Central memory CD4-positive, alpha-beta T cell (primary cell): ENCODE measurements around the gene BPI.
"Not testable (repeated sequence)": the region's sequence is repeated elsewhere in the genome, so short reads cannot be mapped to it uniquely, and the experiment has no call there.

Experiments used
- DNase-seq: peaks from one replicate; pipeline ENCODE4 v3.0.0; 2022
- total RNA-seq, 3 experiments: gene quantifications; one replicate each; lab custom pipeline; 2026; lab: John Stamatoyannopoulos, UW

BPI gene
- 0 reads per million in 3 experiments for total RNA-seq

DNA sequence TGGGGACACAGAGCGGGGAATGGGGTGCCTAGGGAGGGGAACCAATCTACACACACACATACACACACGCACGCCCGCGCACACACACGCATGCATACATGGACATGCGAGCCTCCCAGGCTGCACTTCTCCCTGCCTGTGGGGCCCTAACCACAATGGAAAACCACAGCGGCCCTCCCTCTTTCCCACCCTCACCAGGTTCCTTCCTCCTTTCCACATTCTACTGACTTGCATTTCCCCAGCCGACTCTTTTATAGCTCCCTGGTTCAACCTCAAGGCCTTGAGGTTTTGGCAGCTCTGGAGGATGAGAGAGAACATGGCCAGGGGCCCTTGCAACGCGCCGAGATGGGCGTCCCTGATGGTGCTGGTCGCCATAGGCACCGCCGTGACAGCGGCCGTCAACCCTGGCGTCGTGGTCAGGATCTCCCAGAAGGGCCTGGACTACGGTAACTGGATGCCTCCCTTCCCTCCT is at the start of gene BPI:
BPI (plus strand) TSS at position 249 of the 472 bp plus-strand sequence; CDS start at position 317, 68 bp downstream.
- DNase-seq: no peak

DNA sequence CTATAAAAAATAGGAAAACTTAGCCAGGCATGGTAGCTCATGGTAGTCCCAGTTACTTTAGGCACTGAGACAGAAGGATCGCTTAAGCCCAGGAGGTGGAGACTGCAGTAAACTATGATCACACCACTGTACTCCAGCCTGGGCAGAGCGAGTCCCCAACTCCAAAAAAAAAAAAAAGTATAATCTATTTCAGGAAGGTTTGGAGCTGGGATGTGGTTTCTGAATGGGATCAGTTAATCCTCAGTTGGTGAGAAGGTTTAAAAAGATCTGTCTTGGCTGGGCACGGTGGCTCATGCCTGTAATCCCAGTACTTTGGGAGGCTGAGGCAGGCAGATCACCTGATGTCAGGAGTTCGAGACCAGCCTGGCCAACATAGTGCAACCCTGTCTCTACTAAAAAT is 49.3 kb upstream of the BPI start:
- DNase-seq: not testable (repeated sequence)

DNA sequence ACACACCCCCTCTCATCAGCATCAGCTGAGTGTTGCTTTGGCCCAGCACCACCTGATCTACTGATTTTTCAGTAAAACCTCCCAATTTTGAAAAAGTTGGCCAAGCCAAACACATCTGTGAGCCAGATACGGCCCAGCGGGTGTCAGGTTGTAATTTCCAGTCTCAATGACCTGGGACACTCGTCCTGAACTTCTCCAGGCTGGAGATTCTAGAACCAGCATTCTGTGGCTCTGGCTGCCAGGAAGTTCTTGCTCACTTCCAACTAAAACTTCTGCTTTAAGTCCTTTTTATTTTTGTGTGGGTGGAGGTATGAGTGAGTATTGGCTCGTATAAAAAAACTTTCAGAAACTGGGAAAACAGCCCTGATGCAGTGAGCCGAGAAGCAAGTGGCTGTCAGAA is 48.6 kb upstream of the BPI start:
- no peak for DNase-seq

DNA sequence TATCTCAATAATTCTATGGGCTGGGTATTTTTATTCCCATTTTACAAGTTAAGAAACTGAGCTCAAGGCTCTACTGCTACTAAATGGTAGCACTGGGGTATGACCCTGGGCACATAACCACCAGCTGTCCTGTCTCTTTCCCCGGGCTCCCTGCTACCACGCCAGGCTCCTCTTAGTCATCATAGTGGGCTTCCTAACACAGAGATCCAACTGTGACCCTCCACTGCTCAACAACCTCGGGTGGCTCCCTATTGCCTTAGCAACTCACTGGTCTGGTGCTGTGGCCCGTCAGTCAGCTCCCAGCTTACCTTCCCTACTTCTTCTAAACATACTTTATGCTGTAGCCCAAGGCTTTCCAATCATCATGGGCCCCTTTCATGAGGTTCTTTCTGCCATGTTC is 47.9 kb upstream of the BPI start:
- no peak for DNase-seq

DNA sequence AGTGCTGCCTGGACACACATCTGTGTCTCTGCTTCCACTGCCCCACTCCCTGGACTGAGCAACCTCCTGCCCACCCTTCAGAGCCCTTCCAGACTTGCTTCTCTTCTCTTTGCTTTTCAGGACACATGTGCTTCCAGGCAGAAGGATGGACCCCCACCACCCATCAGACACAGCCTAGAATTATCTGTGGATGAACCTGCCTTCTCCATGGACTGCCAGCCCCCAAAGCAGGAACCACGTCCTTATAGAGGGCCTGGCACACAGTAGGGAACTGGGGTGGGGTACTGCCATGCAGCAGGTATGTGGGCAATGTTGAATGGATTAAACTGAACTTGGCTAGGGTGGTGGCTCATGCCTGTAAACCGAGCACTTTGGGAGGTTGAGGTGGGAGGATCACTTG is 47.0 kb upstream of the BPI start:
- no peak for DNase-seq

DNA sequence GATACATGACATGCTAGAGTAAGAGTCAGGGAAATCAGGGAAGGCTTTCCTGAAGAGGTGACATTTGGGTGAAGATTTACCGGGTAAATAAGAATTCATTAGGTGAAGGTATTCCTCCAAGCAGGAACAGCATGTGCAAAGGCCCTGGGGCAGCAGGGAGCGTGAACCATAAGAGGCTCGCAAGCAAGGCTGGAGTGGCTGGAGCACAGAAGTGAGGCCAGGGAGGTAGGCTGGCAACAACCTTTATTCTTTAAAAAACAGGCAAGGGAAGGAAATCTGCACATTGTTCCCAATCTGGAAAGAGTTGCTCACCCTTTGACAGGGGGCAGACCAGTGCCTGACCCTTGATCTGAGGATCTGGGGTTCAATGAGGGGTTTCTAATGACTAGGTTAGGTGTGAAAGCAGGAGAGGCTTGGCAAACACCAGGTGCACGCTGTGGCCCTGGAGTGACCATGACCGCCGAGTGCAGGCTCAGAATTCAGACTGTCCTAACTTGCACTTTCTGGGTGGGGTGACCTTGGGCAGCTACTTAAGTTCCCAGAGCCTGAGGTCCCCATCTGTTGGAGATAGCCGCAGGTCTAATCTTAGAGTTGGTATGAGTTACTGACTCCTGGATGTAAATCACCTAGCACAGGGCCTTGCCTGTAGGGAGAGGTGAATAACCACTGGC is 45.3 kb upstream of the BPI start:
- no peak for DNase-seq

GRCh38 chr20:38260025-38260377 is 44.0 kb upstream of the BPI start:
- DNase-seq: no peak

DNA sequence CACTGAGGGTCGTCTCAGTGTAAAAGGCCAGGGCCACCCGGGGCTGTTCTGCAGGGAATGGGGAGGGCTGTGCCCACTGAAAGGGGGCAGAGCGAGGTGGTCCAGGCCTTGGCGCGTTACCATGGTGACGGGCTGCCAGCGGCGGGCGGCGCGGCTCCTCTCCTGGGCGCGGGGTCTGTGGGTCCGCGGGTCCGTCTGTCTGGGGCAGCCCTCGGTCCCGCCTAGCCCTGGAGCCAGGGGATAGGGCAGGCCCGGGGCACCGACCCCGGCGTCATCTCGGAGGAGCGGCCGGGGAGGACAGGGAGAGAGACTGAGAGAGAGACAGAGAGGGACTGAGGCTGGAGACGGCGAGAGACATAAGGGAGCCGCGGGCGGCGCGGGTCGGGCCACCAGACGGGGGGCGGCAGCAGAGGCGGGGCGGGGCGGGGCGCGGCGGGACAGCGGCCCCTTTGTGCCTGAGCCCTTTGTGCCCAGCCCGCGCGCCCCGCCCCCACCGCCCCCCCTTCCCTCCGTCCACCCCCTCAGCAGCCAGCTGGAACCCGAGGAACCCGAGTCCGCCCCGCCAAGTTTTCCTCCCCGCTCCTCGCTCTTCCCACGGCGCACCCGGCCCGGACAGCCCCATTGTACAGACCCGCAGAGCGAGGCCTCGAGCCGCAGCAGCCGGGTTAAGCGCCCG is 43.4 kb upstream of the BPI start, which contains the start of gene KIAA1755:
KIAA1755 (minus strand) TSS at position 358 of the 676 bp plus-strand sequence; CDS start at position 123, 235 bp downstream.
- DNase-seq: no peak

- no peak for DNase-seq
Measured at GRCh38 chr20:38261054-38261390, 42.9 kb upstream of the BPI start.

DNA sequence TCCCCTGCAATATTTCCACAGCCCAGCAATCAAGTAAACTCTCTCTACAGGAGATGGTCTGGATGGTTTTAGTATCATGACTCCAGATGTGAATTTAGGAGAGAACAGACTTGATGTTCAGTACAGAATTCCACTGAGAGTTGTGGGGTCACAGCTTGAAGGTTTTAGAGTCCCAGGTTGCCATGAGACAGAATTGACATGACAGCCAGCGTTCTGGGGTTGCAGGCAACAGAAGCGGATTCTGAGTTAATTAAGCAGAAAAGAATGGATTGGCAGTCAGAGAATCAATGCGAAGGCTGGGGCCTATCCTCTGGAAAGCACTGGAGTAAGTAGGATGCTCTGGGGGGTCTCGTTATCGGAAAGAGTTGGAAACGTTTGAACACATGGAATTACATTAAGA is 41.0 kb upstream of the BPI start:
- DNase-seq: no peak

DNA sequence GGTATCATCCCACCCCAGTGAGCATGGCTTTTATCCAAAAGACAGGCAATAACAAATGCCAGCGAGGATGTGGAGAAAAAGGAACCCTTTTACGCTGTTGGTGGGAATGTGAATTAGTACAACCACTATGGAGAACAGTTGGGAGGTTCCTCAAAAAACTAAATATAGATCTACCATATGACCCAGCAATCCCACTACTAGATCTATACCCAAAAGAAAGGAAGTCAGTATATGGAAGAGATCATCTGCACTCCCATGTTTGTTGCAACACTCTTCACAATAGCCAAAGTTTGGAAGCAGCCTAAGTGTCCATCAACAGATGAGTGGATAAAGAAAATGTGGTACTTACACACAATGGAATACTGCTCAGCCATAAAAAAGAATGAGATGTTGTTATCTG is 37.5 kb upstream of the BPI start:
- DNase-seq: no peak

DNA sequence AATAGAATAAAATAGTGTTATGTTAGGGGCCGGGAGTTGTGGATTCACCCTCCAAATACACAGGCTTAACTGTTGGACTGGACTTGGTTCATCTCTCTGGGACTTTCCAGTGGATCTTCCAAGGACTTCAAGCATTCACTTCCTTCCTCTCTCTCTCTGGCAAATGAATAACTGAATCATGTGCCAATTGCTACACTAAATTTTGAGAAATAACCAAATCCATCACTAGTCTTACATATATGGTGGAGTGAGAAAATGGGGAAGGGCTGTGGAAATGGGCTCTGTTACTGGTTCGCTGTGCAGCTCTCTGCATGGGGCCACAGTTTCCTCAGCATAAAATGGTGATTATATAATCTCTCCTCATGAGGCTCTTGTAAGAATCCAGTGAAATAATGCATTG is 36.7 kb upstream of the BPI start:
- DNase-seq: no peak

DNA sequence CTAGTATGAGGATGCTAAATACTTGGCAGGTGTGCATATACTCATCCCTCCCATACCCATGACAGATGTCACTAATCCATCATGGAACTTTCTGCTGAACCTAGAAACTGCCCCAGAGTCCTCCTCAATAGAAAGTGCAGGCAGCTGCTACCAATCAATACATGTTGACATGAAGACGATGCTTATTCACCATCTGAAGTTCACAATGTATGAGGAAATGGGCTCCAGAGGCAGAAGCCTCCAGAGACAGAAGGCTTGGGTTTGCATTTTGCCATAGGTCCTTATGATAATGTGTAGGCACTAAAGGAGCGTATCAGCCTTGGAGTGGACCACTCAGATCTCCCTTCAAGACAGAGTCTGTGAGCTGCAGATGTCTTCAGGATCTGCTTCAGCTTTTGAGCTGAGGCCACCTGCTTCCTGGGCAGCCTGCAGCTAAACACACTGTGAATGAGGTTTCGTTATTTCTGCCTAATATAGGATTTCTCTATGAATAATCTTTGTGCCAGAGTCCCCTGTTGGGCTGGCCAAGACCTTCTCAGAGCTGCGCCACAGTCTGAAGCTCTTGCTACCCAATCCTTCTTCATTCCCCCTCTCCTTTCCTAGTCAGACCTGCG is 35.9 kb upstream of the BPI start:
- DNase-seq: no peak

DNA sequence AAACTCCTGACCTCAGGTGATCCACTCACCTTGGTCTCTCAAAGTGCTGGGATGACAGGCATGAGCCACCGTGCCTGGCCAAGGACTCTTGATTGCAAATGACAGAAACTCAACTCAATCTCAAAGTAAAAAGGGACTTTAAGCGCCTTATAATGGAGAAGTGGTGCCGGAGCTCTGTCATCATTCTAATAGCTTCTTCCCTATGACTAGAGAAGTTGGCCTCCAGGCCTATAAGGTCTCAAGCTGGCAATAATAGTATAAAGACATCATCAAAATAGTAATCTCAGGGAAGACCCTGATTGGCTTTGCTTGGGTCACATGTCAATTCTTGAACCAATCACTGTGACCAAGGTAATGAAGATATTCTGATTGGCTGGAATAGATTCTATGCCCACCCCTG is 34.9 kb upstream of the BPI start:
- no peak for DNase-seq

DNA sequence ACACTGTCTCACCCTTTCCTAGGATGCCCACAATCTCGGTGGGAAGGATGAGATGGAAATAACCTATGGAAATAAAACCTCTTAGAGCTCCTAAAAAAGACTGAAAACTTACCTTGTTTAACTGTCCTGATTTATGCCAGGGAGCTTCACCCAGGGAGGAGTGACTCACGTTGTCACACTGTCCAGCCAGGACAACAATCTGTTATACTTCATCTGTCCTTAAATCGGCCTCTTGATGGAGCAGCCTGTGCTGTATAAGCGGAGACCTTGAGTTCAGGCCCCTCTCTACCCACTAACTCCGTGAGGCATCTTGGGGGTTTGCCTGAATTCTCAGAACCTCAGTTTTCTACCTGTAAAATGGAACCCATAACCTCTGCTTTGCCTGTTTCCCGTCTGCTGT is 34.2 kb upstream of the BPI start:
- no peak for DNase-seq

DNA sequence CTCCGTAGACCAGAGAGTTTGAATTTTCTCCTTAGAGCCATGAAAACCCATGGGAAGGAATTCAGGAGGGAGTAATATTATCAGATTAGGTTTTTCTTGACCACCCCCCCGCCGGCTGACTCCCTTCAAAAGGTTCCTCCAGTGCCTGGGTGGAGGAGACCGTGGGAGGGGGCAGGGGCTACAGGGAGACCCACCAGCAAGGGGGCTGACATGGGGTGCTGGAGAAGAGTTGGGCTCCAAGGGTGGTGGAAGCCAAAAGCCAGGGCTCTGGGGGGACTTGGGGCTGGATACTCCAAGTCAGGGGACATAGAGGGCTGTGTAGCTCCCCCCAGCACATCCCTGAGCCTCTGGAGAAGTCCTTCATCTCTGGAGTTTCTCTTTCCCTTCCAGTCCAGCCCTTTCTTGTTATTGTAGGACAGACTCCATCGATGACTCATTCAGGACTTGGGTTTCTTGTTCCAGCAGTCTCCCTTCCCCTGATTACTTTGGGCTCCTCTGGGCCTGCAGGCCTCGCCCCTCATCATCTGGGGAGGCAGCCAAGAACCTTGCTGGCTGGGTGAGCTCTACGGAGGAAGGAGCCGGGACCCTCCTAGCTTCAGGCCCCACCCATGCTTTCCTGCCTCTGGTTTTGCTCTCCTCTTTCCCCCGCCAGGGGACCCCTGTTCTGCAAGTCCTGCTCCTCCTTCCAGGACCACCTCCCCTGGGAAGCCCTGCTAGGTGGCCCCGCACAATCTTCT is 32.9 kb upstream of the BPI start:
- DNase-seq: no peak

DNA sequence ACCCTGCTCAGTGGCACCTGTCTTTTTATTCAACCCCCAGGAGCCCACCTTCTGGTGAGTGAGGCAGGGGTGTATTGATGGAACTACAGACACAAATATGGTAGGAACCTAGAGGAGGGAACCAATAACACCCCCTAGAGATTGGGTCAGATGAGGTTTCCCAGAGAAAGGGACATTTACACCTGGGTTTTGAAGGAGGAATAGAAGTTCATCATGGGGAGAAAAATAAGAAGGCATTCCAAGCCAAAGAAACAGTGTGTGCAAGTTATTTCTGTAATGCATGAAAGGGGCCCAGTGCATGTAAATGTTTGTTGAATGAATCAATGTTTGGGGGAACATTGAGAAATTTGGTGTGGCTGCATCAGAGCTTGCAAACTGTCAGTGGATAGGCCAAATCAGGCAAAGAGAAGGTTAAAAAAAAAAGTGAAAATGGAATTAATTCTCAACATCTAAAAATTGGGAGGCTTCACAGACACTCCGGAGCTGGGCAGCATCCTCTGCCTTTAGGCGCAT is 32.3 kb upstream of the BPI start:
- no peak for DNase-seq

- no peak for DNase-seq
Measured at GRCh38 chr20:38272398-38272797, 31.6 kb upstream of the BPI start.

- no peak for DNase-seq
Measured at GRCh38 chr20:38272961-38273360, 31.0 kb upstream of the BPI start.

- no peak for DNase-seq
Measured at GRCh38 chr20:38275815-38276550, 28.0 kb upstream of the BPI start.

GRCh38 chr20:38277285-38277684 is 26.7 kb upstream of the BPI start:
- DNase-seq: no peak

GRCh38 chr20:38277691-38278090 is 26.3 kb upstream of the BPI start:
- no peak for DNase-seq

DNA sequence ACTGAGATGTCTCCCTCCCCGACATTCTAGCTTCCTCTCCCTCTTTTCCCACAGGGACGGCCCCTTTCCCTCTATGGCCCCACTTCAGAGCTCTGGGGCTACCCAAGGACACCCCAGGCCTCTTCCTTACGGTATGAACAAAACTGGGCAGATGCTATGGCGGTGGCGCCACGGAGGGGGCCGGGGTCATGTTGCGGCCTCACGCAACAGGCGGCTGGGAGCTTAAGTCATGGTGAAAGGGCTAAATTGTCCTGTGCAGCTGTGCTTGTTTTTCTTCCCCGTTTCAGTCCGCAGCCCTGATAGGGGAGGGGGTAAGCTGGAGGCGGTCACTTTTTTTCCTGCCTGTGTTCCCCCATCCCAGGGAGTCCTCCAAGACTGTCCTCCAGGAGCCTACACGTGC is 25.8 kb upstream of the BPI start:
- no peak for DNase-seq
